Transverse colon (tissue), 4 donors: ENCODE results near the gene SMG9. TPM values are rescaled to one million over a fixed set of nuclear protein-coding genes. Genes with fewer than 3 reads are reported as not detected.

Experiments
- DNase-seq: peaks from one replicate; pipeline ENCODE4 v3.0.0-alpha.2; 2019
- H3K27ac ChIP-seq, 4 donors: fragments of 200-600 bp; sonication (generic); 2 replicates each; pipeline ENCODE4 v1.5.1; 2016 to 2018; ENCODE audit warnings: inconsistent platforms in 4 of 4
- H3K27me3 ChIP-seq: fragments of 200-600 bp; sonication (generic); 2 replicates; pipeline ENCODE4 v1.5.1; 2017; ENCODE audit warnings: inconsistent platforms
- H3K36me3 ChIP-seq, 4 donors: fragments of 200-600 bp; sonication (generic); 2 replicates each; pipeline ENCODE4 v1.5.1; 2017 to 2019; ENCODE audit warnings: inconsistent platforms in 4 of 4
- H3K4me1 ChIP-seq, 4 donors: fragments of 200-600 bp; sonication (generic); 2 replicates each; pipeline ENCODE4 v1.5.1; 2017 to 2020; ENCODE audit warnings: inconsistent platforms in 4 of 4
- H3K4me3 ChIP-seq, 4 donors: fragments of 200-600 bp; sonication (generic); 1 replicate in 1 of 4; 2 replicates in 3 of 4; pipeline versions ENCODE4 v1.5.1 to v1.6.1; 2017 to 2019; ENCODE audit warnings: inconsistent platforms in 4 of 4
- H3K9me3 ChIP-seq, 2 donors: fragments of 200-600 bp; sonication (generic); 2 replicates each; pipeline ENCODE4 v1.5.1; 2017 to 2019; ENCODE audit warnings: inconsistent platforms in 2 of 2
- EP300 ChIP-seq: sonication (generic); formaldehyde crosslinking; IDR thresholded peaks from one replicate; pipeline ENCODE4 v1.6.1; 2017; ENCODE audit warnings: antibody characterized with exemption, low read depth
- POLR2A ChIP-seq: fragments of 450-650 bp; IDR thresholded peaks from one replicate; pipeline ENCODE4 v1.6.1; 2016; ENCODE audit warnings: antibody characterized with exemption, mild to moderate bottlenecking, moderate library complexity
- POLR2AphosphoS5 ChIP-seq, 3 donors: sonication (generic); formaldehyde crosslinking; IDR thresholded peaks; one replicate each; pipeline ENCODE4 v1.6.1; 2016; ENCODE audit warnings: antibody characterized with exemption in 3 of 3
- WGBS, 2 donors: methylation state at CpG; one replicate each; pipeline ENCODE4 v1.1.5; 2018; ENCODE audit warnings: low coverage in 1 of 2; 5-methylcytosine and 5-hydroxymethylcytosine counted together
- in situ Hi-C, 4 donors: fragments of 200-750 bp; cut with MboI; loops; one replicate each; pipeline versions ENCODE4 v1.15.0 to v1.15.1; 2017; ENCODE audit warnings: low sequenced_read_pairs in 3 of 4, low pct_ligation_motif_present in 1 of 4, low pct_unique_long_range_greater_than_20kb in 1 of 4
- intact Hi-C: fragments of 100-400 bp; cut with DNase I; formaldehyde crosslinking; loops from one replicate; pipeline ENCODE4 v1.15.1; 2023; ENCODE audit warnings: low total_unique reads
- total RNA-seq, 4 donors: library from RNA; depleted of rRNA; stranded (reverse); fragments of >200 nt; gene quantifications; one replicate each; pipeline ENCODE4 v1.1.0, GENCODE V29; 2016
- TF ChIP-seq, protein P1 (sequence below), 5 experiments: fragments of 200-600 bp in 3 of 5; fragments of 450-650 bp in 2 of 5; sonication (generic) in 3 of 5; IDR thresholded peaks; 1 replicate in 2 of 5; 2 replicates in 3 of 5; pipeline ENCODE4 v1.5.1; 2016 to 2017; ENCODE audit warnings: antibody characterized with exemption in 5 of 5, inconsistent platforms in 3 of 5, mild to moderate bottlenecking in 2 of 5, moderate library complexity in 1 of 5

The SMG9 gene
- total RNA-seq, 4 donors from 2014 or later = 4.1 to 68.7 (median 13.8) TPM

DNA sequence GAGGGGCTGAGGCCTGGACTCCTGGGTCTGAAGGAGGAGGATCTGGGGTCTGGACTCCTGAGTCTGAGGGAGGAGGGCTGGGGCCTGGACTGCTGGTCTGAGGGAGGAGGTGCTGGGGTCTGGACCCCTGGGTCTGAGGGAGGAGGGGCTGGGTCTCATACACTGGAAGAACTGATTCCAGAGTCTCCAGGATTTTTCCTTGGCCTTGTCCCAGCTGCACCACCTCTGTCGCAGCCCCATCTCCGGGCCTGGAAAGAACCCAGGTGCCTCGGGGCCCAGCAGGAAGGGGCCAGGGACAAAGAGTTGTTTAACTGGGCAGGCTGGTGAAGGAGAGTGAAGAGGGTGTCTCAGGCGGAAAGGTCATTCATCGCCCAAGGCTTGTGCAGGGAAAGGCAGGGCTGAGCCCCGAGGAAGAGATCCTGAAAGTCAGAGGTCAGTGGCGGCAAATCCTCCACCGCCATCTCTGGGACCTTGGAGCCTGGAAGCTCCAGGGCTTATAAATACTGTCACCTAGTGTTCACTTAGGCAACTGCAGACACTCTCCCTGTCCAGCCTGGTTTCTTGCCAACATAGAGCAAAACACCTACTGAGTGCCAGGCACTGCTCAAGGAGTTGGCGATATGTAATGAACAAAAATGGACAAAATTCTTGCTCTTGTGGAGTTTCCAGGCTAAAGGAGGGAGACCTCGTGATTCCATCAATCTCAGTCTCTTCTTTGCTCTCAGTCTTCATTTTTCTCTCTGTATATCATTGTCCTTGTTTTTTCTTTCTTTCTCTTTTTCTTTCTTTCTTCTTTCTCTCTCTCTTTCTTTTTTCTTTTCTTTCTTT is 30.4 kb upstream of the SMG9 start:
- 0 to 9% methylated on average over 6 to 10 of the region's 10 CpGs for WGBS, 2 donors
- H3K36me3 ChIP-seq = no peaks in the 10 kb centered on the region
- in situ Hi-C loops = loop anchor here in 2 of 4 donors (5.0 kb wide), 1 partner anchor 43 kb away; no protein-coding TSS in a partner anchor
- no peaks in the 10 kb centered on the region for H3K9me3 ChIP-seq
- intact Hi-C loops = loop anchor here (5.0 kb wide), 1 partner anchor 38 kb away; no protein-coding TSS in a partner anchor
- peak overlapping the region; percentile 44 to 67 (median 50) for H3K27ac ChIP-seq
- H3K4me3 ChIP-seq = no peak overlapping the region
- peak; percentile 70 for DNase-seq
- peaks cover 14 to 35% (median 23%) of the 10 kb centered on the region in 4 donors for H3K4me1 ChIP-seq
- no peaks in the 10 kb centered on the region for H3K27me3 ChIP-seq
- TF ChIP-seq EP300 (no peak), POLR2A (no peak), POLR2AphosphoS5 (IDR thresholded peaks at IDR 0.05) (peak in 1 of 3 donors; percentile 4)
- TF ChIP-seq, protein P1, sequence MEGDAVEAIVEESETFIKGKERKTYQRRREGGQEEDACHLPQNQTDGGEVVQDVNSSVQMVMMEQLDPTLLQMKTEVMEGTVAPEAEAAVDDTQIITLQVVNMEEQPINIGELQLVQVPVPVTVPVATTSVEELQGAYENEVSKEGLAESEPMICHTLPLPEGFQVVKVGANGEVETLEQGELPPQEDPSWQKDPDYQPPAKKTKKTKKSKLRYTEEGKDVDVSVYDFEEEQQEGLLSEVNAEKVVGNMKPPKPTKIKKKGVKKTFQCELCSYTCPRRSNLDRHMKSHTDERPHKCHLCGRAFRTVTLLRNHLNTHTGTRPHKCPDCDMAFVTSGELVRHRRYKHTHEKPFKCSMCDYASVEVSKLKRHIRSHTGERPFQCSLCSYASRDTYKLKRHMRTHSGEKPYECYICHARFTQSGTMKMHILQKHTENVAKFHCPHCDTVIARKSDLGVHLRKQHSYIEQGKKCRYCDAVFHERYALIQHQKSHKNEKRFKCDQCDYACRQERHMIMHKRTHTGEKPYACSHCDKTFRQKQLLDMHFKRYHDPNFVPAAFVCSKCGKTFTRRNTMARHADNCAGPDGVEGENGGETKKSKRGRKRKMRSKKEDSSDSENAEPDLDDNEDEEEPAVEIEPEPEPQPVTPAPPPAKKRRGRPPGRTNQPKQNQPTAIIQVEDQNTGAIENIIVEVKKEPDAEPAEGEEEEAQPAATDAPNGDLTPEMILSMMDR (IDR thresholded peaks at IDR 0.05) = peak; percentile 97 to 99 (median 97)

DNA sequence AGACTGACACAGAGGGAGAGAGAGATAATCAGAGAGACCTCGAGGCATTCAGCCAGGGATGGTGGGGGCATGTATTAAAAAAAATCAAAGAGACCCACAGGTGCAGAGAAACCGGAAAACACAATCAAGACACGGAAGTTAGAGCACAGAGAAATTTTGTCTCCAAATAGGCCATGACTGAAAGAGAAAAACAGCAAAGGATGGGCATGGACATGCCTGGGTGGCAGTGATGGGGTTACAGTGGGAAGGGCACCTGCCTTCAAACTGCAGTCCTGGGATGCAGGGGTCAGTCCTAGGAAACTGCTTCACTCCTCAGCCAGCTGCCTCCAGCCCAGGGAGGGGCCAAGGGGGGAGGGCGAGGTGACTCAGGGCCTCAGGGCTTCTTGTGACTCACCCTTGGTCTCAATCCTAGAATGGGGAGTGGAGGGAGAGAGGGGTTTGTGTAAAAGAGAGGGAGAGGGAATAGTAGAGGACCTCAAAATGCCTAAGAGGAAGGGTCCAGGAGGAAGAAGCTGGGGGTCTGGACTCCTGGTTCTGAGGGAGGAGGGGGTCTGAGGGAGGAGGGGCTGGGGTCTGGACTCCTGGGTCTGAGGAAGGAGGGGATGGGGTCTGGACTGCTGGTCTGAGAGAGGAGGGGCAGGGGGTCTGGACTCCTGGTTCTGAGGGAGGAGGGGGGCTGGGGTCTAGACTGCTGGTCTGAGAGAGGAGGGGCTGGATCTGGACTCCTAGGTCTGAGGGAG is 29.6 kb upstream of the SMG9 start:
- DNase-seq = peak; percentile 79
- Histone ChIP-seq H3K27ac (peak overlapping the region; percentile 44 to 67 (median 50)), H3K4me3 (no peak overlapping the region), H3K9me3 (no peaks in the 10 kb centered on the region), H3K4me1 (peaks cover 14 to 43% (median 30%) of the 10 kb centered on the region in 4 donors), H3K36me3 (no peaks in the 10 kb centered on the region), H3K27me3 (no peaks in the 10 kb centered on the region)
- WGBS, 2 donors = 35 to 56% methylated on average over 2 to 4 of the region's 4 CpGs
- intact Hi-C loops (loop anchor here (5.0 kb wide), 1 partner anchor 37 kb away; no protein-coding TSS in a partner anchor), in situ Hi-C loops (no loop called here)
- no peak for TF ChIP-seq POLR2A
- TF ChIP-seq, protein P1 (IDR thresholded peaks at IDR 0.05) = no peak
- no peak for TF ChIP-seq EP300
- TF ChIP-seq POLR2AphosphoS5 (IDR thresholded peaks at IDR 0.05) = no peak

DNA sequence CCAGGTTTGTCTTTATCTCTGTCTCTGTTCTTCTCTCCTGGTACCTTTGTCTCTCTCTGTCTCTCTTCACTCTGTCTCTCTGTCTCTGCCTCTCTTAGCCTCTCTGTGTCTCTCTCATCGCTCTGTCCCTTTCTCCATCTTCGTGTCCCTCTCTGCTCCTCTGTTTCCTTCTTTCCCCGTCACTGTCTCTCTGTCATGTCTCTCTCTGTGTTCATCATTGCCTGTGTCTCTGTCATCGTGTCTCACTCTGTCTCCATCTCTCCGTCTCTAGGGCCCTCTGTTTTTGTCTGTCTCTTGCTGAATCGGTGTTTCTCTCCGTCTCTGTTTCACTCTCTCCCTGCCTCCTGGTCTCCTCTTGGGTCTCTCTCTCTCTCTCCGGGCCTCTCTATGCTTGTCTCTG is 28.9 kb upstream of the SMG9 start:
- Histone ChIP-seq H3K27ac (peak overlapping the region; percentile 44 to 67 (median 50)), H3K4me3 (no peak overlapping the region), H3K36me3 (no peaks in the 10 kb centered on the region), H3K9me3 (no peaks in the 10 kb centered on the region), H3K4me1 (peaks cover 18 to 51% (median 38%) of the 10 kb centered on the region in 4 donors), H3K27me3 (no peaks in the 10 kb centered on the region)
- WGBS, 2 donors = 77 to 90% methylated on average over 5 to 8 of the region's 8 CpGs
- in situ Hi-C loops = no loop called here
- TF ChIP-seq POLR2AphosphoS5 (IDR thresholded peaks at IDR 0.05) (no peak), POLR2A (no peak), EP300 (no peak)
- TF ChIP-seq, protein P1 (IDR thresholded peaks at IDR 0.05) = no peak
- no peak for DNase-seq
- intact Hi-C loops = loop anchor here (5.0 kb wide), 1 partner anchor 36 kb away; no protein-coding TSS in a partner anchor

DNA sequence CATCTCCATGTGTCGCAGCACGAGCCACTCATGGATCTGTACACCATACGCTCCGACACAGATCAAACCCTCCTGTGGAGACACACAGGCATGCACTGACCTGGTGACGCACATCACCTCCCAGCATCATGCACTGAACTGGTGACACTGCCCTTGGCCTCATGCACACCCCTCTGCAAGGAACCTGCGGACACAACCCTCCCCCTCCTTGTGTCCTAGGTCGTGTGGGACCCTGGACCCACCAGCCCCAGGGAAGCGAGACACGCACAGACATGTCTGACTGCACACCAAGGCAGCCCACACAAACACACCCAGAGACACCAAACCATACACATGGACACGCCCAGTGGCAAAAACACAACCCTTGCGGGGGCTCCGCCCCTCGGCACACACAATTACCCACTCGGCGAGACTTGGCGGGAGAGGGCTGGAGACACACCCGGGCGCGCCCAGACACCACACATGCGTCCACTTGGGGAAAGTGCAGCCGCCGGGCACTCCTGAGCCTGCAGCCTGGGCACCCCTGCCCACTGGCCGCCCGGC is 28.0 kb upstream of the SMG9 start:
- Histone ChIP-seq H3K27ac (peak overlapping the region; percentile 25 to 67 (median 46)), H3K4me3 (no peak overlapping the region), H3K27me3 (no peaks in the 10 kb centered on the region), H3K4me1 (peaks cover 25 to 60% (median 46%) of the 10 kb centered on the region in 4 donors), H3K36me3 (no peaks in the 10 kb centered on the region), H3K9me3 (no peaks in the 10 kb centered on the region)
- TF ChIP-seq POLR2A (peak; percentile 39), EP300 (no peak)
- intact Hi-C loops = loop anchor here (5.0 kb wide), 1 partner anchor 35 kb away; no protein-coding TSS in a partner anchor
- in situ Hi-C loops = no loop called here
- DNase-seq = peak; percentile 88
- WGBS, 2 donors = 39% methylated on average over 24 of the region's 24 CpGs; no CpG with 5 or more reads in 1 of the 2 donors
